Stomach smooth muscle (tissue), 2 donors: ENCODE data around the gene LDHA.
A peak's percentile ranks its signal among the peaks of the same experiment; 100 is the strongest.

ENCODE experiments used
- H3K27ac ChIP-seq: one replicate; pipeline ENCODE4 v1.7.0; 2013; ENCODE audit warnings: mild to moderate bottlenecking, low read length, inconsistent platforms
- H3K27me3 ChIP-seq, 2 donors: one replicate each; pipeline ENCODE4 v1.7.0; 2013; ENCODE audit warnings: low read length in 2 of 2; ENCODE audit not compliant: insufficient read depth in 2 of 2, control insufficient read depth in 1 of 2
- H3K36me3 ChIP-seq, 2 donors: one replicate each; pipeline ENCODE4 v1.7.0; 2013; ENCODE audit warnings: low read length in 2 of 2; ENCODE audit not compliant: control insufficient read depth in 2 of 2, insufficient read depth in 2 of 2
- H3K4me1 ChIP-seq: one replicate; pipeline ENCODE4 v1.7.0; 2013; ENCODE audit warnings: low read length; ENCODE audit not compliant: control insufficient read depth, insufficient read depth
- H3K4me3 ChIP-seq, 2 donors: one replicate each; pipeline ENCODE4 v1.7.0; 2013; ENCODE audit warnings: low read length in 2 of 2
- H3K9ac ChIP-seq, 2 donors: one replicate each; pipeline ENCODE4 v1.7.0; 2013; ENCODE audit warnings: low read length in 2 of 2, mild to moderate bottlenecking in 1 of 2
- H3K9me3 ChIP-seq, 2 donors: one replicate each; pipeline ENCODE4 v1.7.0; 2013; ENCODE audit warnings: low read length in 2 of 2; ENCODE audit not compliant: control insufficient read depth in 2 of 2
- donor health status: healthy.
- donor health status: Pancreatic carcinoma.

LDHA gene

DNA sequence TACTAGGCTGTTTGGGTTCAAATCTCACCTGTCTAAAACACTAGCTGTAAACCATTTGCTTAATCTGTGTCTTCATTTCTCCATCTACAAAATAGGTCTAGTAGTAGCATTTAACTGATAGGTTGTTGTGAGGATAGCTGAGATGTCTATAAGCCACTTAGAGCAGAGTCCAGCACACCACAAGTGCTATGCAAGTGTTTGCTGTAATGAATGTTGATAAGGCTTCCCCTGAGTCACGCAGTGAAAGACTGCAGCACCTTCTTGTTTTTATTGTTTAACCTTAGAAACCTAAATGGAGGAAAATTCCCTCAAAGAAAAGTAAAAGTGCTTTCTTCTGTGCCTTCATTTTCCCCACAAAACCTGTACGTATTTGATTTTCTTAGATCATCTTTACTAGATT lies 23.1 kb upstream of the LDHA start:
- Histone ChIP-seq H3K27ac (no peak overlapping the region), H3K4me1 (no peaks in the 10 kb centered on the region), H3K4me3 (no peak overlapping the region)

DNA sequence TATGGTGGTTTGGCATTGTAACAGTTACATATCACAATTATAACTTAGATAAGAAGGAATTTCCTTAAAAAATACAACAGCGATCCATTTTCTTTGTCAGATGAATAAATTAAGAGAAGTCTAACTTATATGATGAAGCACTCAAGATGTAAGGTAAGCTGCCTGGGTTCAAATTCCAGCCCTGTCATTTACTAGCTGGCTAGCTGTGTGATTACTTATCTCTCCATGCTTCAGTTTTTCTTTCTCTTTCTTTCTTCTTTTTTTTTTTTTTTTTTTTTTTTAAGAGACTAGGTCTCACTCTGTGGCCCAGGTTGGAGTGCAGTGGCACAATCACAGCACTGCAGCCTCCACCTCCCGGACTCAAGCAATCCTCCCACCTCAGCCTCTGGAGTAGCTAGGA lies 22.2 kb upstream of the LDHA start:
- Histone ChIP-seq H3K9me3 (no peaks in the 10 kb centered on the region), H3K9ac (no peak overlapping the region), H3K27me3 (no peaks in the 10 kb centered on the region), H3K27ac (no peak overlapping the region), H3K36me3 (no peaks in the 10 kb centered on the region), H3K4me1 (no peaks in the 10 kb centered on the region), H3K4me3 (no peak overlapping the region)

More for the DNA sequence above, 23.1 kb upstream of the LDHA start:
- Histone ChIP-seq H3K27me3 (no peaks in the 10 kb centered on the region), H3K36me3 (peaks cover 0 to 2% of the 10 kb centered on the region in 2 donors), H3K9ac (no peak overlapping the region), H3K9me3 (no peaks in the 10 kb centered on the region)

DNA sequence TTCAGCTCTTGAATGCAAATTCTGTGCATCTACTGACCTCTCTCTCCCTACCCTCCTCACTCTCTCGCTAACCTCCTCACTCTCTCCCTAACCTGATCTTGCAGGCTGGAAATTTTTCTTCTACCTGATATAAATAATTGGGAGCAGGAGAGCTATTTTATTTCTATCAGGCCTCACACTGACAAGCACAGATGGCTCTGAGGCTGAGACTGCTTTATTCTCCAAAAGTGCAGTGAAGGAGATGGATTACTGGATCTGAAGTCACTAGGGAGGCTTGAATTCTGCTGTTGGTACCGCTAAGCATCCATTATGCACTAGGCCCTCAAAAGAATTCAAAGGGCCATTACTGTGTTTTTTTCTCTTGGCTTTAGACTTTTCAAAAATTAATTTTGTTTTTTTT lies 19.4 kb upstream of the LDHA start:
- Histone ChIP-seq H3K36me3 (no peaks in the 10 kb centered on the region), H3K4me3 (no peak overlapping the region), H3K9ac (no peak overlapping the region)

DNA sequence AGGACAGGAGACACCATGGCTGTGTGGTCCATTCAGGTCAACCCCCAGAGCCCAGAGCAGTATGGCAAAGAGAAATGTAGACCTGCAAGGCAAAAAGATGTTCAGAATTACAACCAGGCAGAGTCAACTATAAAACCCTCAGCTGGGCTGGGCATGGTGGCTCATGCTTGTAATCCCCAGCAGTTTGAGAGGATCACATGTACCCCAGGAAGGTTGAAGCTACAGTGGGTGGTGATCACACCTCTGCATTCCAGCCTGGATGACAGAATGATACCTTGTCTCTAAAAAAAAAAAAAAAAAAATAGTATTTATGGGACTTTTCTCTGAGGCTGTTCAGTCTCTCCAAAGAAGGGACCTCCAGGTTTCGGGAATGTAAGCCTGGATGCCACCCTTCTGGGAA lies 18.4 kb upstream of the LDHA start:
- H3K27me3 ChIP-seq: no peaks in the 10 kb centered on the region
- no peak overlapping the region for H3K27ac ChIP-seq
- no peak overlapping the region for H3K9ac ChIP-seq
- no peak overlapping the region for H3K4me3 ChIP-seq
- no peaks in the 10 kb centered on the region for H3K36me3 ChIP-seq
- H3K9me3 ChIP-seq: no peaks in the 10 kb centered on the region
- no peaks in the 10 kb centered on the region for H3K4me1 ChIP-seq

More for the DNA sequence above, 19.4 kb upstream of the LDHA start:
- H3K9me3 ChIP-seq: no peaks in the 10 kb centered on the region
- H3K27me3 ChIP-seq: no peaks in the 10 kb centered on the region
- no peaks in the 10 kb centered on the region for H3K4me1 ChIP-seq
- H3K27ac ChIP-seq: no peak overlapping the region

DNA sequence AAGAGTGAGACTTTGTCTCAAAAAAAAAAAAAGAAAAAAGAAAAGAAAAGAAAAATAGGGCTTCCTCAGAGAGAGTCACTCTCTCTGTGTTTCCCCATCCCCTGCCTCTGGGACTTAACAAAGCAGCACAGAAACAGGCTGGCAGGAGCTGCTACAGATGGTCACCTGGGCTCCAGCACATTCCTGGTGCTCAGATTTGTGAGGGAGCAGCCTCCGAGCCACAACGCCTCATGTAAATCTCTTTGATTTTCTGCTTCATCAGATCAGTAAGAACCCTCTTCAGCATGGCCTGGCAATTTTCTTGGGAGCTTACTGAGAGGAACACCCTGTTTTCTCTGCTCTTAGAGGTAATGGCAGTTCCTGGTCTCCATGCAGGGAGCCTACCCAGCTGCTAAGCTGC lies 15.2 kb upstream of the LDHA start:
- Histone ChIP-seq H3K4me1 (peaks cover 17% of the 10 kb centered on the region), H3K4me3 (no peak overlapping the region), H3K9ac (no peak overlapping the region), H3K27me3 (no peaks in the 10 kb centered on the region), H3K36me3 (no peaks in the 10 kb centered on the region), H3K9me3 (no peaks in the 10 kb centered on the region), H3K27ac (no peak overlapping the region)

DNA sequence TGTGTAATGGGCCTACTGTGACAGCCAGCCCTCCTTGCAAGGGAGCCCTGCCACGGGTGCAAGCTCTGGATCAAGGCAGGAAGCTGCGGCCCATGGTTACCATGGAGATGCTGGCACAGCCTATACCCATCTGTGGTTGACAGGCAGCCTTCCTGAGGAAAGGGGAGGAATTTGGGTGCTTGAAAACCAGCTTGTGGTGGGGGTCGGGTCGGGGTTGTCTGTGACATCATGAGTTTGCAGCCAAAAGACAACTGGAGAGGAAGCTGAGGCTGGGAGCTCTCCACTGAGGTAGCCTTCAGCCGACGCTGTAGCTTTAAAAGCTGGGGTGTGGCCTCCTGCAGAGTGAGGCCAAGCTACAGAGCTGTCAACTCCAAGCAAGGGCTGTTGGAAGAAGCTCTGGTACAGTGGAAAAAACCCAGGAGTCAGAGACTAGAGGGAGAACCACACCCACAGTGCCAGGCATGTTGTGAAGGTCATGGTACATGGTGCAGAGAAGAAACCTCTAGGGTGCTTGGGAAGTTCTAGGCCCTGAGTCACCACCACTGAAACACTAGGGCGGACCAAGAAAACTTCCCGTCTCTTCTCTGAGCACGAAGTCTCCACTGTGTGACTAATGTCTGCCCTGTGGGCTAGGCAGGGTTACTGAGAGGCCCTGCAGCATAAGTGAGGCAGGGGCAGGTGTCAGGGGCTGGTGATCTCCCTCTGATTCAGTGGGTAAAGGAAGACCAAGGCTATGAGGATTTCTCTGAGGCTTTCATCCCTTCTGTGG lies 10.8 kb upstream of the LDHA start:
- Histone ChIP-seq H3K4me1 (peaks cover 24% of the 10 kb centered on the region), H3K36me3 (no peaks in the 10 kb centered on the region), H3K27ac (peak overlapping the region; percentile 99), H3K4me3 (peak overlapping the region; percentile 54 to 58), H3K27me3 (no peaks in the 10 kb centered on the region), H3K9me3 (no peaks in the 10 kb centered on the region), H3K9ac (peak overlapping the region; percentile 63 to 87)

DNA sequence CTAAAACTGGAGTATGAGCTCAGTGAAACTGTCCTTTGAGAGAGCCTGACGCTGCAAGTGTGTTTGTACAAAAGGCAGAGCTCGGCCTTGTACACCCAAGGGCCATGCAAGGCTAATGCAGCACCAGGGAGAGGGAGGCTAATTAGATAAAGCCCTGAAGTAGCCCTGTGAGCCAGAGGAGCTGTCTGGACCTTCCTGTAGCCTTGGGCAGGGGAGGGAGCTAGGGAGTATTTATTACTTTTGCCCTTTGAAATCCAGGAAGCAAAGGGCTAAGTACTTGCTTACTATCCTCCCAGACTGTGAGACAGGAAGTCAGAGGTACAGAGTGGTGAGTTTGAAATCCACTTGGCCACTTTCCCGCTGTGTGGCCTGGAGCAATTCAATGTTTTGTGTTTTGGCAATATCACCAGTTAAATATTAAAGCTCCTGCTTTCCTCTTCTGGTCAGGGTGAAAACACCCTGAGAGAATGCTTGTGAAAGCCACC lies 10.2 kb upstream of the LDHA start:
- Histone ChIP-seq H3K36me3 (no peaks in the 10 kb centered on the region), H3K4me1 (peaks cover 24% of the 10 kb centered on the region), H3K9ac (peak overlapping the region; percentile 63 to 87), H3K4me3 (peak overlapping the region; percentile 54 to 58), H3K27ac (peak overlapping the region; percentile 99), H3K9me3 (no peaks in the 10 kb centered on the region), H3K27me3 (no peaks in the 10 kb centered on the region)

DNA sequence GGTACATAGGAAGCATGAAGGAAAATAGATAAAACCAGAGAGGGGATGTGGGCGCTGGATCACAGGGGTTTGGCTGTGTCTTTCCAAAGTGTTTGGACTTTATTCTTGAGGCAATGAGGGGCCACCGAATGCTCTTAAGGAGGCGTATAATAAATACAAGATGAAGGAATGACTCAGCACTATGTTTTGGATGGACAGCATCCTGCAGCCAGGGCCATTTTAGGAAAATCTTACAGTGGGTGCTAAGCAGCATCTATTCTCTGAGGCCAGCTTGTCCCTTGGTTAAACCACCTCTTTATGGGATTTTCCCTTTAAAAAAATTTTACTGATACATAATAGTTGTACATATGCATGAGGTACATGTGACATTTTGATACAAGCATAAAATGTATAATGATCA lies 4.3 kb upstream of the LDHA start:
- no peak overlapping the region for H3K4me3 ChIP-seq
- H3K36me3 ChIP-seq: no peaks in the 10 kb centered on the region
- no peak overlapping the region for H3K9ac ChIP-seq
- H3K27ac ChIP-seq: no peak overlapping the region
- H3K4me1 ChIP-seq: peaks cover 14% of the 10 kb centered on the region
- no peaks in the 10 kb centered on the region for H3K9me3 ChIP-seq
- no peaks in the 10 kb centered on the region for H3K27me3 ChIP-seq

DNA sequence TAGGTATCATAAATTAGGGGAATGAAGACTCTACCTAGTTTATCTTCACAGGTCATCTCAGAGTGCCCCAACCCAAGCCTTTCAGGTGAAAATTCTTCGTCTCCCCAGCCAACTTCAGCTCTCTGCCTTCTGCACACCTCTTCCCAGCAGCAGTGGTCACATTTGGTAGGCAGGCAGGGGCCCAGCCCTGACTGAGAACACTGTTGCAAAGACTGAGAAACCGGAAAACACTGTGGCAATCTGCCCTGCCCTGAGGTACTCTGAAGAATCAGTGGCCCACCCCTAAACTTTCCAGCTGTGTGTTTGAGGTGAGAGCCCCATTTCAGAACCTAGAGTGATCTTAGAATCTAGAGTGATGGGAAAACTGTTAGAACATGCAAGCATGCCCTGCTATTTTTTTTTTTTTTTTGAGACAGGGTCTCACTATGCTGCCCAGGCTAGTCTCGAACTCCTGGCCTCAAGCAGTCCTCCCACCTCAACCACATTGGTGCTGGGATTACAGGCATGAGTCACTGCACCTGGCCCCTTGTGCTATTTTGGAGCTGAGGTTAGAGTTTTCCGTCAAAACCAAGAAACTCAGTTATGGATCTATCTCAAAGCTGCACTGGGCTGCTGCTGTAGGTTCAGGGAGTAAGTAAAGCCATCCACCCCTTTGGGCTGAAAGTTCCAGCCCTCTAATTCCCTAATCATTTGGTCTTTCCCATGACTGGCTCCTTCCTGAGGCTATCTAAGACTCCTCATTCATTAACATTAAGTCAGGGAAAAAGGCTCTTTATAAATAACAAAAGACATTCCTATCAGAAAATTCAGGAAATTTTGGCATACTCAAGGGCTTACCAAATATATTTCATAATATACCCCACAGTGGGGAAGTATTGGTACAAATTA lies 1.7 kb upstream of the LDHA start:
- Histone ChIP-seq H3K9ac (peak overlapping the region in 1 of 2 donors; percentile 31), H3K36me3 (peaks cover under 1 to 9% of the 10 kb centered on the region in 2 donors), H3K9me3 (no peaks in the 10 kb centered on the region), H3K4me1 (peaks cover 28% of the 10 kb centered on the region), H3K4me3 (no peak overlapping the region), H3K27ac (peak overlapping the region; percentile 11), H3K27me3 (no peaks in the 10 kb centered on the region)

DNA sequence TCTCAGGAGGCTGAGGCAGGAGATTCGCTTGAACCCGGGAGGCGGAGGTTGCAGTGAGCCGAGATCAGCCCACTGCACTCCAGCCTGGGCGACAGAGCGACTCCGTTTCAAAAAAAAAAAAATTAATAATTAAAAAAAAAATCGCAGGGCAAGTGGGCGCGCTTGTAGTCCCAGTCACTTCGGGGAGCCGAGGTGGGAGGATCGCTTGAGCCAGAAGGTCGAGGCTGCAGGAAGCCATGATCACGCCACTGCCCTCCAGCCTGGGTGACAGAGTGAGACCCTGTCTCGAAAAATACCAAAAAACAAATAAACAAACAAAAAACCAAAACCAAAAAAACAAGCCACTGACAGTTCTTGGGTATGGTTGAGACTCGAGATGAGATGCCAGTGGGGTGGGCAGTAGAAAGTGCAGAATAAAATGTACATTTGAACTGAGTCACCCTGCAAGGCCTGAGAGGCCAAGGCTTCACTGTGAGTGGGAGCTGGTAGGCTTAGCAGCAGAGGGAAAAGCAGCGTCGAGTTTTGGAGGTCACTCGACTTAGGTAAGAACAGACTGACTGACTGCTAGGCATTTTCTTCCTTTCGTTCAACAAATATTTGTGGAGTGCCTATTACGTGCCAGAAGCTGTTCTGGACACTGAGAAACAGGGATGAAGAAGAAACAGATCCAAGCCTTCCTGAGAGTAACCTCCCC lies 635 bp upstream of the LDHA start:
- Histone ChIP-seq H3K9ac (peak overlapping the region; percentile 96 to 100), H3K4me3 (peak overlapping the region; percentile 63 to 95), H3K36me3 (peaks cover 6 to 19% of the 10 kb centered on the region in 2 donors), H3K27ac (peak overlapping the region; percentile 98), H3K27me3 (no peaks in the 10 kb centered on the region), H3K4me1 (peaks cover 28% of the 10 kb centered on the region), H3K9me3 (no peaks in the 10 kb centered on the region)
